ENCODE data around the gene KCNIP2.

Gene KCNIP2

DNA sequence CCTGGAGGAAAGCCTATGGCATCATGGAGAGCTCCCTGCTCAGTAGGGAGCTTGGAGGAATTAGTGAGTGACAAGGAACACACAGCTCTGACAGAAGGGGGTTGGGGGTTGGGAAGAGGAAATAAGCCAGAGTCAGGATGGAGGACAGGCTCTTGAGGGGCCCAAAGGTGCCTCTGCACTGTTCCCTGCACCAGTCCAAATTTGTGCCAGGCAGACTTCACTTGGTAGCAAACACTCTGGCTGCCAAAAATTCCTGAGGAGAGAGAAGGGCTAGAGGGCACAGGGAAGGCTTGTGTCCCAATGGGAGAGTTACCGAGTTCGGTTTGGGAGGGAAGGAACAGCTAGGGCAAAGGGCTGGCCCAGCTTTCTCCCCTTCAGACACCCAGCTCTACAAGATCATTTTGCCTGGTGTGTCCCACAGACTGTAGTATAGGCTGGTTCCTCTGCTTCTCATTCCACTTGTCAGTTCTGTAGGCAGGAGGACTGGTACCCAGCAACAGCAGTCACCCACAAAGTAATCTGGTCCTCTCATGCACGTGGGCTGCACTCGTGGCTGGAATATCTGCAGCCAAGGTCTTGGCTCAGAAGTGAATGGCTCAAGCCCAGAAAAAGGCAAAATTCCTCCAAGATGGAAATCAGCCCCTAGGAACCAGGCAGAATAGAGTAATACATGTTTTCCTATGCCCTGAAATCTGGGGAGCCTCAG is 8.0 kb upstream of the KCNIP2 start:
- DNase-seq (ENCODE audit: low read depth in 2 of 2), result no peak

DNA sequence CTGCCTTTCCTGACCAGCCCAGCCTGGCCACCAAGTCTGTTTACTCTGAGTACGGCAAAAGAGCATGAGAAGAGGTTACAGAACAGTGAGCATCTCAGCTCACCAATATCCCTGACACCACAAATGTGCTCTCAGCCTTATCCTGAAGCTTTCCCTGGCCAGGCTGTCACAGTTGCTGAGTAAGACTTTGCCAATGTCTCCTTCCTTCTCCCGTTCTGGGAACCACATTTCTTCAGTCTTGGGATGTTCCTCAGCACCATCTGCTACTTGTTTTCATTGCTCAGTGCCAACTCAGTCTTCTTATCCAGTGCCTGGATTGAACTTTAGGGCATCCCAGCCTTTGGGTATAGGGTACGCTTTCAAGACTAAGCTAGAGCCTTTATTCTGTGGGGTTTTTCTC is 7.1 kb upstream of the KCNIP2 start:
- no peak for DNase-seq (ENCODE audit: low read depth in 2 of 2)

DNA sequence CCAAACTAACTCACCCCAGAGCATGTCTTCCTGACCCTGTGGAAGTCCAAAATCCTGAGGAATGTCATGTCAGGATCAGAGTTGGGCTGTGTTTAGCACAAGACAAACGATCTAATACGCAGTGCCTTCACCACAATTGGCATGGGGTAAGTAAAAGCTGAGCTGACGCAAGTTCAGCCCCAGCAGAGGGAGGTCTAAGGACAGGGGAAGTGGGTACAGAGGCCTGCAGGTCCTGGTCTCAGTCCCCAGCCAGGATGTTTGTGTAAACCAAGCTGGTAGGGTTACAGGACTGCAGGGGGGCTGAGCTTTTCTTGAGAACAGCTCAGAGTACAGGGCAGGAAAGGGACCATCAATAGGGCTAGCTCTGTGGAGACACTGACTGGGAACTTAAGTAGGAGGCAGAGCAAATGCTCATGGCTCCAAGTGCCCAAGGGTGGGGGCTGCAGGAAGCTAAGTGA is 5.3 kb upstream of the KCNIP2 start:
- no peak for DNase-seq (ENCODE audit: low read depth in 2 of 2)

GRCh38 chr10:101848408-101848807 is 4.8 kb upstream of the KCNIP2 start:
- no peak for DNase-seq (ENCODE audit: low read depth in 2 of 2)

DNA sequence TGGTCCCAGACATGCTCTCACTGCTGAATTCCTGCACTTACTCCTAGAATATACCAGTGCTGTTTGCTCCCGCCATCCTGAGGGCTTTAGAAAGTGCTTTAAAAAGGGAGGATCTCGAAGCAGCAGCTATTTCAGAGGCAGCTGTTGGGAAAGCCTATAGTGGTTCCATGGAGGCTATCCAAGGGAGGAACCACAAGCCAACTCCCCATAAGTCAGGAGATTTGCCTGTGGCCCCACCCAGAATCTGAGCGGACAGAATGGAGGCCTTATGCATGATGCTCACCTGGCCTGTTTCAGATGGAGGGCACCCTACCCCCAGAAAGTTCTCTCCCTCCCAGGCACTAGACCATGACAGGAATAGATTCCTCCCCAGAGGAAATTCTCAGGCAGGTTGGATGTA is 2.3 kb upstream of the KCNIP2 start:
- DNase-seq (ENCODE audit: low read depth in 2 of 2), result no peak

DNA sequence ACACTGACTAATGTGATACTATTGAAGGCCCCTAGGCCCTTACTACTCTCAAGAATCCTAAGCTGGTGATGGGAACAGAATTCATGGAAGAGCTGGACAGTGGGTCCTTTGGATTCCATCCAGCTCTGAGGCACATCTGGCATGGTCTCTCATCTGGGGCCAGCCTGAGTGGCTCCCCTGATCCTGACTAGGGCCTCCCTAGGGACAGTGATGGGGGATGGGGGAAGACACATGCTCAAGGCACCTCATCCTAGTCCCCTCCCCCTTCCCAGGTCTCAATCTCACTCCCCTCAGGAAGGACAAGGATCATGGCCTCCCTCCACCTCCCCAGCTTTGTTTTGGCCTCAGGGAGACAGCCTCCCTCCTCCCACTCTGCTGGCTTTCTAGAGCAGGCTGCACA is 1.8 kb downstream of the KCNIP2 start:
- DNase-seq (ENCODE audit: low read depth in 2 of 2), result no peak

DNA sequence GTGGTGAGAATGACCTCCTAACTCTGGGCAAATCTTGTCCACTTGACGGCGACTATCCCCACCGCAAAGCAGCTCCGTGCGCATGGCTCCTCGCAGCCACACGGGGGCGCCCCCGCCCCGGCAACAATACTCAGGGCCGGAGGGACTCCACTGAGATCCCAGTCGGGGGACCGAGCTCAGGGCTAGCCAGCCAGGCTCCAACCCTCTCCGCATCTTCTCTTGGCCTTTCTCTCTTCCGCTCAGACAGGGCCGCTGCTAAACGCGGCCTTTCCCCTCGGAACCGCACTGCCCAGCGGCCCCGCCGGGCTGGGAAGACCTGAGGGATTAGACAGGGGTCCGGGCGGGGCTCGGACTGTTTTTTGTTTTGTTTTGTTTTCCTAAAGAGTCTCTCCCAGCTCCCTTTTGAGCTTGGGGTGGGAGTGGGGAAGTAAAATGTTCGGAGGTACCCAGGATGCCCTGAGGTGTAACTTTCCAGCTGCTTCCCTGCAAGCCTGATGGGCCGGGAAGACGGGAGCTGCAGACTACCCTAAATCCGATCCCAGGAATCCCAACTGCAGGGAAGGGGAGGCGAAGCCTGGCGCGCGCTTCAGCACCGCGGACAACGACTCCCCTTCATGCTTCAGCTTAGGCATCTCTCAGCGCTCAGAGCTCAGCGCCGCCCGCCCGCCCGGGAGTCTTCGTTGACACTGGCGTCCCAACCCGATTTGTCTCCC is 2.7 kb downstream of the KCNIP2 start:
- DNase-seq (ENCODE audit: low read depth in 2 of 2), result peak; percentile 47 to 63

DNA sequence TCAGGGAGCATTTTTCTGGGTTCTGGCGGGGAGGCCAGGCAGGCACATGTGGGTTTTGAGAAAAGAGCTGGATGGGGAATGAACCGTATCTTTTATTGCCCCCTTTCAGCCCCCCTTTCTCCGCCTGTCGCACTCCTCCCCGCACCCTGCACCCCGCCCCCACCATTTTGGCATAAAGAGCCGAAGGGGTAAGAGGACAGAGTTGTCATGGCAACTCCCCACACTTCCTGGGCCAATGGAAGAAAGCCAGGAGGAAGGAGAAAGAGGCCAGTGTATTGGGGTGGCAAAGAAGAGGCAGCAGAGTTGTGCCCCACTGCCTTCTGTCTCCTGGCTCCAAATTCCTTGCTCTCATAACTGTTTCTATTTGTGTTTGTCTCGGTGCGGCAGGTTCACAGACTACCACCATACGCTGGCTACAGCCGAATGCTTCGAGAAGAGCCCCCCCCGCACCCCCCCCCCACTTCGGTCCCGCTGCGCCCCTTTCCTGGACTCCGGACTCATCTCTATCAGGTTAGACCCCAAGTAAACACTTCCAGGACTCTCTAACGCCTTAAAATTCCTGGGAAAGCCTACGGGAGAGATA is 3.4 kb downstream of the KCNIP2 start:
- no peak for DNase-seq (ENCODE audit: low read depth in 2 of 2)

- peak in 1 of 2 donors; percentile 63 for DNase-seq (ENCODE audit: low read depth in 2 of 2)
Measured at GRCh38 chr10:101839416-101840063, 4.1 kb downstream of the KCNIP2 start.

DNA sequence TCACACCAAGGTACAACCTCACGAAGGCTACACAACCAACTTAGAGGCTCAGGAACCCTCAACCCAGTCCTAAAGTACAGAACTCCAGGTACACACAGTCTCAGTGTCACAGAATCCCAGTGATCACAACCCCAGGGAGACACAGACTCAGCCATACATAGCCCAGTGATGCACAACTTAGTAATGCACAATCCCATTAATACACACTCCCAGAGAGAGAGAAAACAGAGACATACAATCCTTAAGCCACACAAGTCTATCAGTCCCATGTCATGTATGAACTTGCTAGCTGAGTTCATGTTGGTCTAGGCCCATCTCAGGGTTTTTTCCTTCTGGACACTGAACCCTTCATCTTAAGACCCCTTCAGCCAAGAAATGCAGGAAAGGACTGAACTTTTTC is 4.6 kb downstream of the KCNIP2 start:
- no peak for DNase-seq (ENCODE audit: low read depth in 2 of 2)

- DNase-seq (ENCODE audit: low read depth in 2 of 2), result no peak
Measured at GRCh38 chr10:101838416-101838970, 5.1 kb downstream of the KCNIP2 start.

DNA sequence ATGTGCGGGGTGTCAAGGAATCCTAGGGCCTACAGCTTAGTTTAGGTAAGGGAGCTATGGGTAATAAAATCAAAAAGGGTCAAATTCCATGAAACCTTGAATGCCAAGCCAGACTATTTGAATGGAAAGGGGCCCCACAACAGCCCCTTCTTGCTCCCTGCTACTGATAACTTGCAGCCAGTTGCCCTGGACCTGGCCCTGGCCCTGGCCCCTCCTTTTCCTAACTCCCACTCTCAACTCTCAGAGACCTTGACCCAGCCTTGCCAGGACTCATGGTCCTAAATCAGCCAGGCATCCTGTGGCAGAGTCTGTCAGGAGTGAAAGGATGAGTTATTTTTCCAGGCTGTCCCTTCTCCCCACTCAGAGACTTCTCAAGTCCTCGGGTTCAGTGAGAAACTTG is 5.9 kb downstream of the KCNIP2 start:
- no peak for DNase-seq (ENCODE audit: low read depth in 2 of 2)

- DNase-seq (ENCODE audit: low read depth in 2 of 2), result no peak
Measured at GRCh38 chr10:101835362-101835761, 8.2 kb downstream of the KCNIP2 start.

DNA sequence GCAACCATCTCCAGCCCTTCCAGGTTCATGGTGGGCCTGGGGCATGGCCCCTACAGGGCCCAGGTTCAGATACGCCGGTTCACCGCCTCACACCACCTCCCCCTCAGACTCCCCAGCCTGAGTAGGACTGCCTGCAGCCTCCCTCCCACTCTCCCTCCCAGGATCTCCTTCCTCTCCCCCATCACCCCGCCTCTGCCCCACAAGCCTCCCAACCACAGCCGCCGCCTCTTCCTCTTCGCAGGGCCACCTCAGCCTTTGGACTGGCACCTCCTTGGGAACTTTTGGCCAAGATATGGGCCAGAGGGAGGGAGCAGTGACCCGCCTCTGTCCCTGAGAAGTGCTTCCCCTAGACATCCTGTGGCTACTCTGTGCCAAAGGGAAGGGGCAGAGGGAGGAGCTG is 9.3 kb downstream of the KCNIP2 start:
- DNase-seq (ENCODE audit: low read depth in 2 of 2), result no peak

DNA sequence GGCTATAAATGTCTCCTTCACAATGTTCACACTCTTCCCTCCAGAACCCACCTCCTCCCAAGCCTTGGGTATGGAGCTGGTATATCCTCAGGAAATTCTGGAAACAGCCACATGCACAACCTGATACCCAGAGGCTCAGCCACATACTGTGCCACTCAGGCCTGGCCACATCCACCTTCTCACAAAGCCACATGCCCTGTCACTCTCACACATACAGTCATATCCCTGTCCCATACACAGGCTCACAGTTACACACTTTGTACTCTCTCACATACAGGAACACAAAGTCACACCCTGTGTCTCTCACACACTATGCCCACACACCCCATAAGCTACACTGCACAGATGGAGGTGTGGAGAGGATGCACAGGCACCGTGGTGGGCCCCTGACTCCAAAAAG is 10.1 kb downstream of the KCNIP2 start:
- DNase-seq (ENCODE audit: low read depth in 2 of 2), result no peak

DNA sequence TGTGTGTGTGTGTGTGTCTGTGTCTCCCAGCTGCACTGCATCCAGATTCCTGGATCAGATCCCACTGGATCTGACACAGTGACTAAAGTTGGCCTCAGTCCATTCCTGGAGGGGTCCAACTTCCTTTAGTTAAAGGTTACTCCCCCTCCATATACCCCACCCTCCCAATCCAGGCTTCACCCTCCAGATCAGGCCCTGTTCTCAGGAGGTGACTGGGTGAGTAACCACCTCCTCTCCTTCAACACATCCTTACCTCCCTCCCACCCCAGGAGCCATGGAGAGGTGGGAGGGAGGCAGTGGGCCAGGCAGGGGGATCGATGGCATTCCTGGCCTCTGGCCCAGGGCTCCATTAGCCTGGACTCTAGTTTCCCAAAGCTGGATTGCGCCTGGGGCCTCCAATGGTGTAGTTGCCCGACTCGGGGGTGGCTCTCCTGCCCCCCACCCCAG is 11.3 kb downstream of the KCNIP2 start:
- DNase-seq (ENCODE audit: low read depth in 2 of 2), result no peak

GRCh38 chr10:101831169-101831811 is 12.3 kb downstream of the KCNIP2 start:
- no peak for DNase-seq (ENCODE audit: low read depth in 2 of 2)

- DNase-seq (ENCODE audit: low read depth in 2 of 2), result peak; percentile 90
Measured at GRCh38 chr10:101830322-101831168, 13.1 kb downstream of the KCNIP2 start.

DNA sequence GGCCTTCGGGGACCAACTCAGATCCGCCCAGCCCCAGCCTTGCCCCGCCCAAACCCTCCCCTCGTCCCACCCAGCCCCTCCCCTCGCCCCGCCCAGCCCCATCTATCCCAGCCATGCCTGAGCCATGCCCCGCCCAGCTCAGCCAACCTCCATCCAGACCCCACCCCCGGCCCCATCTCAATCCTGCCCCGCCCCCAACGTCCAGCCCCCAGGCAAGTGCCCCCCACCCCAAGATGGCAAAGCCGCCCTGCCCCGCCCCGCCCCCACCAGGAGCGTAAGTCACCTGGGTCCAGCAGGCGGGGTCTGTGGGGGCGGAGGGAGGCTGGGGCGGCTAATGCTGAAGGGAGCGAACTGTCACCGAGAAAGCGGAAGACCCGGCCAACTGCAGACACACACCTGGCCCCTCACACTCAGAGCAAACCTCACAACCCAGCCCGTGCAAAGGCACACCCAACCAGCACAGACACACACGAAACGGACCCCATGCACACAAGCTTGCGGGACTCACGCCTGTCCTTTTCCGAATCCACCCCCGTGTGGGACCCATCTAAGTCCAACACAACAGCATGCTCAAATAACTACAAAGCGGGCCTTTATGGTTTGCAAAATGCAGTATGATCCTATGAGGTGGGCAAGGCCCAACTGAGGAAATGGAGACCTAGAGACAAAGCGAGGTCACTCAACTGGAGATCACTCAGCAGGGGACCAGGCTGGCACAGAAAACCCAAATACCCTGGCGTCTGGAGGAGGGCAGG is 13.9 kb downstream of the KCNIP2 start:
- DNase-seq (ENCODE audit: low read depth in 2 of 2), result peak; percentile 46 to 59

Data from stimulated activated CD8-positive, alpha-beta memory T cell treated with anti-CD3 and anti-CD28 coated beads, Interleukin-7, amount 100 ng/mL, for 4 hours (primary cell).